B cell (primary cell): Measurements from ENCODE around the gene NDOR1. TPM values are rescaled to one million over a fixed set of nuclear protein-coding genes. Genes with fewer than 3 reads are reported as not detected.

Experiments
- ATAC-seq: fragments of 200-7000 bp; cut with Tn5 transposase; one replicate; pipeline ENCODE4 v1.10.0; 2021; ENCODE audit warnings: low read depth, mild to moderate bottlenecking, moderate number of reproducible peaks, moderate library complexity
- CTCF ChIA-PET: fragments of 350-600 bp; sonication (Branson Sonifier 250); formaldehyde crosslinking; loops from one replicate; lab custom pipeline; 2021; ENCODE audit warnings: antibody characterized with exemption, inconsistent platforms; lab: Charles Lee
- POLR2A ChIA-PET: fragments of 350-600 bp; sonication (Branson Sonifier 250); formaldehyde crosslinking; loops from one replicate; lab custom pipeline; 2021; ENCODE audit warnings: antibody characterized with exemption; lab: Charles Lee
- DNase-seq: peaks from one replicate; pipeline ENCODE4 v3.0.0; 2013
- H2AFZ ChIP-seq: 2 replicates; pipeline ENCODE4 v1.6.1; 2012; ENCODE audit warnings: mild to moderate bottlenecking, low read depth, low read length; ENCODE audit not compliant: insufficient read depth, poor library complexity, severe bottlenecking
- H3K27ac ChIP-seq, 2 donors: 1 replicate in 1 of 2; 2 replicates in 1 of 2; pipeline ENCODE4 v1.5.1; 2012 to 2013; ENCODE audit warnings: low read length in 2 of 2, mild to moderate bottlenecking in 2 of 2, moderate library complexity in 1 of 2
- H3K27me3 ChIP-seq, 4 experiments: fragments of 200-600 bp in 1 of 4; sonication (generic) in 1 of 4; replicated peaks in 1 of 4; 1 replicate in 2 of 4; 2 replicates in 2 of 4; pipeline versions ENCODE4 v1.6.1 to v1.7.0; 2013 to 2016; ENCODE audit warnings: low read length in 3 of 4, mild to moderate bottlenecking in 2 of 4, mixed read lengths in 1 of 4, moderate library complexity in 1 of 4; ENCODE audit not compliant: insufficient read depth in 4 of 4, control insufficient read depth in 3 of 4; ENCODE audit errors: control extremely low read depth in 1 of 4
- H3K36me3 ChIP-seq, 2 experiments: replicated peaks in 1 of 2; 1 replicate in 1 of 2; 2 replicates in 1 of 2; pipeline versions ENCODE4 v1.6.1 to v1.7.1; 2013; ENCODE audit warnings: low read length in 1 of 2; ENCODE audit not compliant: insufficient read depth in 2 of 2, control insufficient read depth in 1 of 2; ENCODE audit errors: control extremely low read depth in 1 of 2, extremely low read depth in 1 of 2
- H3K4me1 ChIP-seq, 2 donors: fragments of 200-600 bp in 1 of 2; sonication (generic) in 1 of 2; 1 replicate in 1 of 2; 2 replicates in 1 of 2; pipeline versions ENCODE4 v1.5.1 to v1.6.1; 2013 to 2017; ENCODE audit warnings: low read length in 2 of 2; ENCODE audit not compliant: control insufficient read depth in 2 of 2, insufficient read depth in 2 of 2
- H3K4me2 ChIP-seq: replicated peaks from 2 replicates; pipeline ENCODE3; 2012; ENCODE audit warnings: mild to moderate bottlenecking, low read depth, low read length; ENCODE audit not compliant: poor library complexity, severe bottlenecking
- H3K4me3 ChIP-seq, 5 experiments: fragments of 200-600 bp in 1 of 5; sonication (generic) in 1 of 5; 1 replicate in 3 of 5; 2 replicates in 2 of 5; pipeline versions ENCODE4 v1.5.1 to v1.7.0; 2011 to 2016; ENCODE audit warnings: low read length in 4 of 5, mild to moderate bottlenecking in 4 of 5, low read depth in 2 of 5, control low read depth in 1 of 5, moderate library complexity in 1 of 5; ENCODE audit not compliant: insufficient read depth in 1 of 5; ENCODE audit errors: control extremely low read depth in 1 of 5, extremely low read depth in 1 of 5
- H3K79me2 ChIP-seq: fragments of 200-600 bp; sonication (generic); one replicate; pipeline ENCODE4 v1.6.0; 2016; ENCODE audit warnings: low read length; ENCODE audit not compliant: control insufficient read depth, insufficient read depth
- H3K9ac ChIP-seq: fragments of 200-600 bp; sonication (generic); 2 replicates; pipeline ENCODE4 v1.6.1; 2017; ENCODE audit warnings: mild to moderate bottlenecking, low read length, moderate library complexity
- H3K9me3 ChIP-seq, 3 donors: one replicate each; pipeline versions ENCODE4 v1.6.1 to v1.7.1; 2013; ENCODE audit warnings: low read length in 2 of 3; ENCODE audit not compliant: control insufficient read depth in 2 of 3, insufficient read depth in 1 of 3; ENCODE audit errors: control extremely low read depth in 1 of 3
- H4K20me1 ChIP-seq: 2 replicates; pipeline ENCODE4 v1.6.0; 2012; ENCODE audit warnings: mild to moderate bottlenecking, low read length; ENCODE audit not compliant: insufficient read depth, control insufficient read depth, poor library complexity, severe bottlenecking
- H3K27ac Mint-ChIP-seq: one replicate; pipeline ENCODE4 v1.8.0; 2021; ENCODE audit warnings: mixed read lengths
- H3K27me3 Mint-ChIP-seq: one replicate; pipeline ENCODE4 v1.8.0; 2021; ENCODE audit warnings: mixed read lengths
- H3K4me1 Mint-ChIP-seq: one replicate; pipeline ENCODE4 v1.8.0; 2021; ENCODE audit warnings: mixed read lengths
- H3K4me3 Mint-ChIP-seq: one replicate; pipeline ENCODE4 v1.8.0; 2021; ENCODE audit warnings: mixed read lengths
- H3K9me3 Mint-ChIP-seq: one replicate; pipeline ENCODE4 v1.8.0; 2022; ENCODE audit warnings: mixed read lengths; ENCODE audit not compliant: insufficient read depth
- CTCF ChIP-seq: fragments of 200-600 bp; IDR thresholded peaks from one replicate; pipeline ENCODE4 v1.8.0; 2022; ENCODE audit warnings: antibody characterized with exemption, mild to moderate bottlenecking
- EZH2 ChIP-seq: IDR thresholded peaks from 2 replicates; pipeline ENCODE4 v1.6.1; 2012; ENCODE audit warnings: borderline replicate concordance, low read depth, mild to moderate bottlenecking, moderate library complexity, low read length; ENCODE audit not compliant: insufficient read depth, poor library complexity, severe bottlenecking
- WGBS: methylation state at CpG from one replicate; pipeline ENCODE4 v1.1.5; 2013; ENCODE audit warnings: missing lambda C conversion rate; ENCODE audit not compliant: insufficient coverage; 5-methylcytosine and 5-hydroxymethylcytosine counted together
- intact Hi-C: fragments of 100-400 bp; cut with micrococcal nuclease; formaldehyde crosslinking; loops from one replicate; pipeline ENCODE4 v1.10.0; 2022
- polyA plus RNA-seq: library from polyadenylated mRNA; depleted of rRNA; stranded (reverse); fragments of >200 nt; gene quantifications from 2 replicates; pipeline ENCODE4 v1.2.3, GENCODE V29; 2012
- total RNA-seq, 2 donors: library from RNA; stranded (reverse); fragments of 120-200 nt in 1 of 2; gene quantifications; 1 replicate in 1 of 2; 2 replicates in 1 of 2; pipeline versions ENCODE4 v1.2.3 to v1.2.4, GENCODE V29; 2013 to 2022

NDOR1 gene
- total and polyA plus RNA-seq, 2 donors (not counting 1 experiment from before 2014, with no cell fraction given) = 36.4 to 40.9 TPM

DNA sequence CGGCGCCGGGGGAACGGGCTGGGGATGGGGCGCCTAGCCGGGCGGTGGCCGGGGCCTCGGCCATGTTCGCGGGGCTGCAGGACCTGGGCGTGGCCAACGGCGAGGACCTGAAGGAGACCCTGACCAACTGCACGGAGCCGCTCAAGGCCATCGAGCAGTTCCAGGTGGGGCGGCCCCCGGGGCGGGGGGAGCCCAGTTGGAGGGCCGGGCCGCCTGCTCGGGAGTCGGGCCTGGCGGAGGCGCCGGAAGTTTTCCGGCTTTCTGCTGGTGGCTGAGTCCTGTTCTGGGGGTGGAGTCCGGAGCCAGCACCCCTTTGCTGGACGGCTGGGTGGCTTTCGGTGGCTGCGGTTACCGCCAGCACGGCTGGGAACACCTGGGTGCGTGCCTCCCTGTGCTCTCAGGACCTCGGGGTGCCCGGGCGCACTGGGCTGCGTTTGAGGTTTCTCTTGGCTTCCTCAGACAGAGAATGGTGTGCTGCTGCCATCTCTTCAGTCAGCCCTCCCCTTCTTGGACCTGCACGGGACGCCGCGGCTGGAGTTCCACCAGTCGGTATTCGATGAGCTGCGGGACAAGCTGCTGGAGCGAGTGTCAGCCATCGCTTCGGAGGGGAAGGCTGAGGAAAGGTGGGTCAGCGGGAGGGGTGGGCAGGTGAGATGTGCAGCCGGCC, 50.1 kb downstream of the NDOR1 start:
- ATAC-seq = no peak
- peaks cover 35% of the 10 kb centered on the region for H3K79me2 ChIP-seq
- peak overlapping the region; percentile 88 for H2AFZ ChIP-seq
- ChIA-PET CTCF (interaction anchor here (1.0 to 3.0 kb wide), 4 partner anchors 16 to 47 kb away, joined by 3 to 18 read pairs (median 8); partner anchors contain the start of genes CYSRT1, NRARP and TUBB4B), POLR2A (interaction anchor here (1.0 to 3.5 kb wide), 3 partner anchors 13 to 167 kb away, joined by 3 to 29 read pairs (median 6); partner anchors contain the start of genes EXD3, NOXA1 and TUBB4B)
- no peak for DNase-seq
- H3K9ac ChIP-seq = peak overlapping the region; percentile 85
- WGBS = 2% methylated on average over 51 of the region's 51 CpGs
- Mint-ChIP-seq H3K4me1 (peaks cover 25% of the 10 kb centered on the region), H3K27ac (peak overlapping the region; percentile 89), H3K4me3 (peak overlapping the region; percentile 86), H3K27me3 (no peaks in the 10 kb centered on the region), H3K9me3 (no peaks in the 10 kb centered on the region)
- peak overlapping the region; percentile 92 for H3K4me2 ChIP-seq
- H3K4me3 ChIP-seq = peak overlapping the region; percentile 23 to 95 (median 81)
- H4K20me1 ChIP-seq = peaks cover 18% of the 10 kb centered on the region
- no peak for TF ChIP-seq CTCF
- no peak for TF ChIP-seq EZH2
- H3K27ac ChIP-seq = peak overlapping the region; percentile 3 to 72
- peaks cover 17 to 27% of the 10 kb centered on the region in 2 donors for H3K4me1 ChIP-seq
- H3K27me3 ChIP-seq = no peaks in the 10 kb centered on the region
- no peaks in the 10 kb centered on the region for H3K9me3 ChIP-seq
- intact Hi-C loops = loop anchor here (1.0 to 2.0 kb wide), 4 partner anchors 13 to 55 kb away; partner anchors contain the start of genes TOR4A, TPRN and TUBB4B
- H3K36me3 ChIP-seq = peaks cover 0 to 14% of the 10 kb centered on the region in 2 experiments

GRCh38 chr9:137256362-137256761, 50.9 kb downstream of the NDOR1 start:
- Histone ChIP-seq H3K4me3 (peak overlapping the region in 3 of 5 experiments; percentile 79 to 95 (median 81)), H3K79me2 (peaks cover 35% of the 10 kb centered on the region), H2AFZ (no peak overlapping the region), H3K9ac (peak overlapping the region; percentile 85), H3K27me3 (no peaks in the 10 kb centered on the region), H3K4me2 (peak overlapping the region; percentile 92), H3K4me1 (peaks cover 17 to 27% of the 10 kb centered on the region in 2 donors), H4K20me1 (peaks cover 18% of the 10 kb centered on the region), H3K27ac (no peak overlapping the region), H3K36me3 (peaks cover 0 to 14% of the 10 kb centered on the region in 2 experiments), H3K9me3 (no peaks in the 10 kb centered on the region)
- H3K4me1 Mint-ChIP-seq = peaks cover 25% of the 10 kb centered on the region
- H3K27me3 Mint-ChIP-seq = no peaks in the 10 kb centered on the region
- DNase-seq (no peak), ATAC-seq (no peak)
- peak overlapping the region; percentile 86 for H3K4me3 Mint-ChIP-seq
- intact Hi-C loops = no loop called here
- peak overlapping the region; percentile 50 for H3K27ac Mint-ChIP-seq
- POLR2A ChIA-PET = interaction anchor here (0.6 to 3.5 kb wide), 5 partner anchors 12 to 124 kb away, joined by 3 to 29 read pairs (median 5); partner anchors contain the start of gene TUBB4B
- WGBS = 97% methylated on average over 15 of the region's 15 CpGs
- TF ChIP-seq CTCF (no peak), EZH2 (no peak)
- CTCF ChIA-PET = interaction anchor here (1.1 to 3.0 kb wide), 3 partner anchors 16 to 29 kb away, joined by 3 to 18 read pairs (median 8); partner anchors contain the start of genes RNF224 and TUBB4B
- H3K9me3 Mint-ChIP-seq = no peaks in the 10 kb centered on the region
